SK-N-MC (cell line): Measurements from ENCODE around the gene SSC4D.
"Not testable (repeated sequence)": the region's sequence is repeated elsewhere in the genome, so short reads cannot be mapped to it uniquely, and the experiment has no call there.

Source experiments
- EZH2 ChIP-seq: fragments of 200-600 bp; sonication (generic); IDR thresholded peaks from one replicate; pipeline ENCODE4 v1.6.1; 2017; ENCODE audit warnings: antibody characterized with exemption
- FOXP2 ChIP-seq: optimal IDR thresholded peaks from 2 replicates; pipeline ENCODE3; 2011; ENCODE audit warnings: mild to moderate bottlenecking, moderate library complexity; ENCODE audit not compliant: insufficient read depth; ENCODE audit errors: extremely low read length, control extremely low read depth
- POLR2AphosphoS5 ChIP-seq: IDR thresholded peaks from 2 replicates; pipeline ENCODE4 v1.6.1; 2012; ENCODE audit warnings: mild to moderate bottlenecking, low read depth, low read length, borderline replicate concordance

- not testable (repeated sequence) for TF ChIP-seq EZH2, POLR2AphosphoS5, FOXP2
Measured at GRCh38 chr7:76403097-76403496, 6.4 kb downstream of the SSC4D start.
